ENCODE measurements around the gene TLE2. TPM values are rescaled to one million over a fixed set of nuclear protein-coding genes. Genes with fewer than 3 reads are reported as not detected.

Gene TLE2
- total RNA-seq, 1 experiment from 2014 or later: 35.6 TPM

DNA sequence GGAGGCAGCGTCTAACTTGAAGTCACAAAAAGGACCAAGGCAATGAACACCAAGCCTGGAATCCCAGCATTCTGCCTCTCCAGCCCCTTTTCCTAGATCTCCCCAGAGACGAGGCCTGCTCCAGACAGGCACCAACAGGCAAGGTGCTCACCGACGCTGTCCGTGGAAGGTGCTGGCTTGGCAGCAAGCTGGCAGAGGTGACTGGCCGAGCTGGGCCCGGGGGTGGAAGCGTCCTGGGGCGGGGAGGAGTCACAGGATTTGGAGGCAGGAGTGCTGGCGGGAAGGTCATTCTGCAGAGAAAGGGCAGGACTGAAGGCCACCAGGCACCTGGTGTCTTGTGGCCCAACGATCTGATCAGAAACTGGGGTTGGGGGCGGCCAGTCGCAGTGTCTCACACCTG lies 18.2 kb downstream of the TLE2 start:
- Histone ChIP-seq H3K9ac (ENCODE audit: low read length) (no peak overlapping the region), H3K9me2 (ENCODE audit: insufficient read depth) (no peaks in the 10 kb centered on the region), H2AFZ (ENCODE audit: low read depth, low read length, poor library complexity, severe bottlenecking) (no peak overlapping the region), H3K4me2 (ENCODE audit: low read length) (no peak overlapping the region), H3K79me2 (ENCODE audit: insufficient read depth, low read length) (no peaks in the 10 kb centered on the region), H3K27ac (ENCODE audit: low read depth, low read length) (no peak overlapping the region), H3K36me3 (ENCODE audit: control insufficient read depth in 1 of 2, insufficient read depth in 2 of 2, low read length in 2 of 2) (no peaks in the 10 kb centered on the region), H3K4me1 (ENCODE audit: control insufficient read depth in 1 of 2, insufficient read depth in 2 of 2, low read length in 2 of 2) (peaks cover 0 to 2% of the 10 kb centered on the region in 2 experiments; a peak in 1 of 4 replicates), H3K27me3 (ENCODE audit: insufficient read depth, low read length) (no peaks in the 10 kb centered on the region), H4K20me1 (ENCODE audit: insufficient read depth) (no peaks in the 10 kb centered on the region), H3K9me3 (ENCODE audit: control insufficient read depth in 1 of 2, insufficient read depth in 1 of 2, low read depth in 1 of 2, low read length in 2 of 2) (no peaks in the 10 kb centered on the region), H3K4me3 (replicated peaks in 1 of 2; ENCODE audit: low read depth in 1 of 2, low read length in 2 of 2) (no peak overlapping the region)
- ATAC-seq: no peak
- ChIA-PET CTCF (no interaction called here), POLR2A (no interaction called here), RAD21 (ENCODE audit: low non-redundant PET in 1 of 2, low total read pairs in 2 of 2, uncharacterized antibody in 2 of 2, unreplicated experiment in 2 of 2) (no interaction called here)
- TF ChIP-seq FOSL1 (IDR thresholded peaks at IDR 0.05; ENCODE audit: low read depth) (no peak), TCF7L2 (IDR thresholded peaks at IDR 0.05; ENCODE audit: borderline replicate concordance, extremely low read depth, insufficient read depth, insufficient read length) (no peak), POLR2AphosphoS5 (IDR thresholded peaks at IDR 0.05; ENCODE audit: low read depth, low read length) (no peak), EZH2 (IDR thresholded peaks at IDR 0.05) (no peak), JUND (IDR thresholded peaks at IDR 0.05) (no peak), SRF (IDR thresholded peaks at IDR 0.05; ENCODE audit: low read depth) (no peak), YY1 (IDR thresholded peaks at IDR 0.05; ENCODE audit: extremely low read depth, insufficient replicate concordance, low read depth, low read length) (no peak), RAD21 (IDR thresholded peaks at IDR 0.05; ENCODE audit: low read depth) (no peak)
- no TSS peak for BruUV-seq (replicated peaks)
- intact Hi-C loops (cut with micrococcal nuclease): no loop called here
- no peak for DNase-seq (ENCODE audit: low read depth, low spot score)

DNA sequence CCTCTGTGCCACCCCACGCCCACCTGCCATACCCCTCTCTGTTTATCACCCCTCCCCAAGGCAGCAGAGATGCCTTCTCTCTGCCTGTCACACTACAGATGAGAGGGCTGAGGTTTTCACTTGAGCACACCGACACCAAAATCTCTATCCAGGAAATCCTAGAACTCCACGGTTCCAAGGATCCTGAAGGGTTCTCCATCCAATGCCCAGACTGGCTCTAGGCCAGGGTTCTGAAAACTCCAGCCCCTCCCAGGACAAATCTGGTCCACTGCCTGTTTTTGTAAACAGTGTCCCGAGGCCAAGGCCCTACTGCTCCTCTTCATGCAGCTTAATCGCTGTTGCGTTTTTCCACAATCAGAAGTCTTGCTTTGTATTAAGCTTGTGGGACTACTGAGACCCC lies 20.1 kb downstream of the TLE2 start:
- ChIA-PET CTCF (no interaction called here), POLR2A (no interaction called here), RAD21 (ENCODE audit: low non-redundant PET in 1 of 2, low total read pairs in 2 of 2, uncharacterized antibody in 2 of 2, unreplicated experiment in 2 of 2) (no interaction called here)
- Histone ChIP-seq H3K9ac (ENCODE audit: low read length) (no peak overlapping the region), H3K9me2 (ENCODE audit: insufficient read depth) (no peaks in the 10 kb centered on the region), H3K4me1 (ENCODE audit: control insufficient read depth in 1 of 2, insufficient read depth in 2 of 2, low read length in 2 of 2) (peaks cover 0 to 3% of the 10 kb centered on the region in 2 experiments; a peak in 1 of 4 replicates), H3K36me3 (ENCODE audit: control insufficient read depth in 1 of 2, insufficient read depth in 2 of 2, low read length in 2 of 2) (no peaks in the 10 kb centered on the region), H3K27ac (ENCODE audit: low read depth, low read length) (no peak overlapping the region), H3K79me2 (ENCODE audit: insufficient read depth, low read length) (no peaks in the 10 kb centered on the region), H3K9me3 (ENCODE audit: control insufficient read depth in 1 of 2, insufficient read depth in 1 of 2, low read depth in 1 of 2, low read length in 2 of 2) (no peaks in the 10 kb centered on the region), H3K4me3 (replicated peaks in 1 of 2; ENCODE audit: low read depth in 1 of 2, low read length in 2 of 2) (no peak overlapping the region), H3K27me3 (ENCODE audit: insufficient read depth, low read length) (no peaks in the 10 kb centered on the region), H4K20me1 (ENCODE audit: insufficient read depth) (no peaks in the 10 kb centered on the region), H3K4me2 (ENCODE audit: low read length) (no peak overlapping the region), H2AFZ (ENCODE audit: low read depth, low read length, poor library complexity, severe bottlenecking) (no peak overlapping the region)
- no peak for TF ChIP-seq EGR1 (IDR thresholded peaks at IDR 0.05; ENCODE audit: low read depth)
- no peak for TF ChIP-seq ELF1 (IDR thresholded peaks at IDR 0.05; ENCODE audit: borderline replicate concordance, low read depth)
- no peak for TF ChIP-seq CBX3 (IDR thresholded peaks at IDR 0.05; ENCODE audit: low read depth)
- TF ChIP-seq POLR2AphosphoS5 (IDR thresholded peaks at IDR 0.05; ENCODE audit: low read depth, low read length): no peak
- TF ChIP-seq, protein P1, sequence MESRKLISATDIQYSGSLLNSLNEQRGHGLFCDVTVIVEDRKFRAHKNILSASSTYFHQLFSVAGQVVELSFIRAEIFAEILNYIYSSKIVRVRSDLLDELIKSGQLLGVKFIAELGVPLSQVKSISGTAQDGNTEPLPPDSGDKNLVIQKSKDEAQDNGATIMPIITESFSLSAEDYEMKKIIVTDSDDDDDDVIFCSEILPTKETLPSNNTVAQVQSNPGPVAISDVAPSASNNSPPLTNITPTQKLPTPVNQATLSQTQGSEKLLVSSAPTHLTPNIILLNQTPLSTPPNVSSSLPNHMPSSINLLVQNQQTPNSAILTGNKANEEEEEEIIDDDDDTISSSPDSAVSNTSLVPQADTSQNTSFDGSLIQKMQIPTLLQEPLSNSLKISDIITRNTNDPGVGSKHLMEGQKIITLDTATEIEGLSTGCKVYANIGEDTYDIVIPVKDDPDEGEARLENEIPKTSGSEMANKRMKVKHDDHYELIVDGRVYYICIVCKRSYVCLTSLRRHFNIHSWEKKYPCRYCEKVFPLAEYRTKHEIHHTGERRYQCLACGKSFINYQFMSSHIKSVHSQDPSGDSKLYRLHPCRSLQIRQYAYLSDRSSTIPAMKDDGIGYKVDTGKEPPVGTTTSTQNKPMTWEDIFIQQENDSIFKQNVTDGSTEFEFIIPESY (IDR thresholded peaks at IDR 0.05; ENCODE audit: extremely low read depth, insufficient replicate concordance, low read length): no peak
- TF ChIP-seq FOSL1 (IDR thresholded peaks at IDR 0.05; ENCODE audit: low read depth): no peak
- TF ChIP-seq YY1 (IDR thresholded peaks at IDR 0.05; ENCODE audit: extremely low read depth, insufficient replicate concordance, low read depth, low read length): no peak
- no peak for TF ChIP-seq ZFX (IDR thresholded peaks at IDR 0.05)
- TF ChIP-seq, protein P2, sequence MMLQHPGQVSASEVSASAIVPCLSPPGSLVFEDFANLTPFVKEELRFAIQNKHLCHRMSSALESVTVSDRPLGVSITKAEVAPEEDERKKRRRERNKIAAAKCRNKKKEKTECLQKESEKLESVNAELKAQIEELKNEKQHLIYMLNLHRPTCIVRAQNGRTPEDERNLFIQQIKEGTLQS (IDR thresholded peaks at IDR 0.05): no peak
- no peak for TF ChIP-seq CEBPB (IDR thresholded peaks at IDR 0.05; ENCODE audit: low read depth)
- TF ChIP-seq ZNF274 (IDR thresholded peaks at IDR 0.05; ENCODE audit: low read depth, low read length): no peak
- no peak for ATAC-seq
- no TSS peak for BruUV-seq (replicated peaks)
- intact Hi-C loops (cut with micrococcal nuclease): no loop called here
- DNase-seq (ENCODE audit: low read depth, low spot score): no peak

Measured in HCT116 (cell line).